IPS DF 6.9 (cell line): ENCODE measurements around the gene NECAB3.

Experiments used
- DNase-seq: peaks from one replicate; pipeline ENCODE4 v3.0.0-alpha.2; 2013; ENCODE audit warnings: low read depth, low spot score
- H3K27ac ChIP-seq: one replicate; pipeline ENCODE4 v1.5.1; 2013; ENCODE audit warnings: low read length, control low read depth
- H3K27me3 ChIP-seq: 2 replicates; pipeline ENCODE4 v1.6.1; 2013; ENCODE audit warnings: mild to moderate bottlenecking, low read length; ENCODE audit not compliant: control insufficient read depth, insufficient read depth
- H3K36me3 ChIP-seq: 2 replicates; pipeline ENCODE4 v1.6.1; 2013; ENCODE audit warnings: low read length; ENCODE audit not compliant: control insufficient read depth, insufficient read depth
- H3K4me1 ChIP-seq: 2 replicates; pipeline ENCODE4 v1.6.1; 2013; ENCODE audit warnings: low read length; ENCODE audit not compliant: control insufficient read depth, insufficient read depth
- H3K4me3 ChIP-seq: 2 replicates; pipeline ENCODE4 v1.5.1; 2013; ENCODE audit warnings: mild to moderate bottlenecking, low read length
- H3K9me3 ChIP-seq: 2 replicates; pipeline ENCODE4 v1.6.1; 2013; ENCODE audit warnings: low read length, inconsistent platforms; ENCODE audit not compliant: control insufficient read depth, insufficient read depth
- WGBS: extraction: QIAGEN DNeasy Blood & Tissue Kit; methylation state at CpG from one replicate; pipeline ENCODE4 v1.1.7; 2013; ENCODE audit warnings: mixed read lengths, missing lambda C conversion rate; ENCODE audit not compliant: insufficient read length, insufficient coverage; 5-methylcytosine and 5-hydroxymethylcytosine counted together

NECAB3 gene

GRCh38 chr20:33669873-33670640 is 4.2 kb downstream of the NECAB3 start:
- Histone ChIP-seq H3K4me3 (no peak overlapping the region), H3K4me1 (peaks cover 3% of the 10 kb centered on the region), H3K27ac (no peak overlapping the region), H3K27me3 (no peaks in the 10 kb centered on the region), H3K9me3 (no peaks in the 10 kb centered on the region), H3K36me3 (peaks cover 11% of the 10 kb centered on the region)
- no peak for DNase-seq
- WGBS = no CpG with 5 or more reads among the region's 13 CpGs

DNA sequence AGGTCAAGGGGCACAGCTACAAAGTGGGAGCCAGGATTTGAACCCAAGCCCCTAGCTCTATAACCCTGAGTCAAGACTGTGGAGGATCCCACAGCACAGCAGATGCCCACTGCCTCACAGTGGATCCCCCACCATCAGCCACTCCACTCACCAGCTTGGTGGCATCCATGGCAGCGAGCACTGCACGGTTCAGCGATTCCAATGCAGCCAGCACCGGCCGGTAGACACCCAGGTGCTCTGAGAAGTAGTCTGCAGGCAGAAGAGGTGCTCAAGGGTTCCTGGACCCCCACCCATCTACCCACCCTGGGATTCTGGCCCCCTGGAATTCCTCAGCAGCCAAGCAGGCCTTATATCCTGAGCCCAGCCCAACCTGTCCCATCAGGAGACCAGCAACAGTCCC is 5.0 kb downstream of the NECAB3 start:
- H3K27ac ChIP-seq = no peak overlapping the region
- no peaks in the 10 kb centered on the region for H3K9me3 ChIP-seq
- no peak overlapping the region for H3K4me3 ChIP-seq
- H3K4me1 ChIP-seq = peaks cover 3% of the 10 kb centered on the region
- WGBS = no CpG with 5 or more reads among the region's 5 CpGs
- no peak for DNase-seq
- peaks cover 11% of the 10 kb centered on the region for H3K36me3 ChIP-seq
- H3K27me3 ChIP-seq = no peaks in the 10 kb centered on the region

- Histone ChIP-seq H3K27me3 (no peaks in the 10 kb centered on the region), H3K9me3 (no peaks in the 10 kb centered on the region), H3K4me3 (no peak overlapping the region), H3K27ac (no peak overlapping the region), H3K36me3 (peaks cover 11% of the 10 kb centered on the region), H3K4me1 (peaks cover 3% of the 10 kb centered on the region)
- WGBS = no CpG with 5 or more reads among the region's 13 CpGs
- DNase-seq = no peak
These were observed 5.6 kb downstream of the NECAB3 start for GRCh38 chr20:33668466-33669155.

DNA sequence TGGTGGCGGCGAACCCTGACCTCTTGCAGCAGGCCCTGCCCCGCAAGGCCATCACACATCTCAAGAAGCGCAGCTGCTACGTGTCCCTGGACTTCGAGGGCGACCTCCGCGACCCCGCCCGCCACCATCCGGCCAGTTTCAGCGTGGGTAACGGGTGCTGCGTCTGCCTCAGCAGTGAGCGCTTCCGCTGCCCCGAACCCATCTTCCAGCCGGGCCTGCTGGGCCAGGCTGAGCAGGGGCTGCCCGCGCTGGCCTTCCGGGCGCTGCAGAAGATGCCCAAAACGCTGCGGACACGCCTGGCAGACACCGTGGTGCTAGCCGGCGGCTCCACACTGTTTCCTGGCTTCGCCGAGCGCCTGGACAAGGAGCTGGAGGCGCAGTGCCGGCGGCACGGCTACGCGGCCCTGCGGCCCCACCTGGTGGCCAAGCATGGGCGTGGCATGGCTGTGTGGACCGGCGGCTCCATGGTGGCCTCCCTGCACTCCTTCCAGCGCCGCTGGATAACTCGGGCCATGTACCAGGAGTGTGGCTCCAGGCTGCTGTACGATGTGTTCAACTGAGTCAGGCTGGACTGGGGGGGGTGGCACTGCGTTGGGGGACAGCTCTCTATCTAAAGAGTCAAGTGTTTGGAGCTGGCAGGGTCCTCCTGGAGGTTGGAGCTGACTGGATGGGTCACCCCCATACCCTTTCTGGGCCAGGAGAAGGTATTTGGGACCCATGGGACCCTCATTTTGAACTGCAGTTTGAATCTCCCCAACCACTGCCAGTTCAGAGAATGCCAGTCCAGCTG is 6.4 kb downstream of the NECAB3 start:
- no CpG with 5 or more reads among the region's 47 CpGs for WGBS
- H3K9me3 ChIP-seq = no peaks in the 10 kb centered on the region
- H3K4me1 ChIP-seq = no peaks in the 10 kb centered on the region; the same call in none of the 2 replicates
- no peak for DNase-seq
- H3K27me3 ChIP-seq = no peaks in the 10 kb centered on the region
- no peak overlapping the region for H3K4me3 ChIP-seq
- H3K27ac ChIP-seq = no peak overlapping the region
- peaks cover 11% of the 10 kb centered on the region for H3K36me3 ChIP-seq

DNA sequence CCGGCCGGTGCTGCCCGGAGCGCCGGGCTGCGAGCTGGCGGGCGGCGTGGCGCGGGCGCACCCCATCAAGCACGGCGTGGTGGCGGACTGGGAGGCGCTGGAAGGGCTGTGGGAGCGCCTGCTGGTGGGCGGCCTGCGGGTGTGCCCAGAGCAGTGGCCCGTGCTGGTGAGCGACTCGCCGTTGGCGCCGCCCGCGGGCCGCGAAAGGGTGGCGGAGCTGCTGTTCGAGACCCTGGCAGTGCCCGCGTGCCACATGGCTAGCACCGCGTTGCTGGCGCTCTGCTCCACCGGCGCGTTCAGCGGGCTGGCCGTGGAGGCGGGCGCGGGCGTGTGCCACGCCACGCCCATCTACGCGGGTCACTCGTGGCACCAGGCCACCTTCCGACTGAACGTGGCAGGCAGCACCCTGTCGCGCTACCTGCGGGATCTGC is 7.0 kb downstream of the NECAB3 start:
- no peaks in the 10 kb centered on the region for H3K9me3 ChIP-seq
- no CpG with 5 or more reads among the region's 55 CpGs for WGBS
- H3K36me3 ChIP-seq = peaks cover 11% of the 10 kb centered on the region
- no peak overlapping the region for H3K4me3 ChIP-seq
- DNase-seq = no peak
- H3K4me1 ChIP-seq = peaks cover 3% of the 10 kb centered on the region
- H3K27ac ChIP-seq = no peak overlapping the region
- no peaks in the 10 kb centered on the region for H3K27me3 ChIP-seq

- Histone ChIP-seq H3K4me1 (peaks cover 3% of the 10 kb centered on the region), H3K27me3 (no peaks in the 10 kb centered on the region), H3K4me3 (no peak within 1 kb of the TSS), H3K27ac (no peak within 1 kb of the TSS), H3K9me3 (no peaks in the 10 kb centered on the region), H3K36me3 (peaks cover 11% of the 10 kb centered on the region)
- no CpG with 5 or more reads among the region's 50 CpGs for WGBS
- DNase-seq = no peak
These were observed 7.7 kb downstream of the NECAB3 start, which contains the start of gene ACTL10 for GRCh38 chr20:33666293-33667244. Gene ACTL10, plus strand, starts transcription at chr20:33666943. Its CDS starts 555 bp downstream, at chr20:33667498.

DNA sequence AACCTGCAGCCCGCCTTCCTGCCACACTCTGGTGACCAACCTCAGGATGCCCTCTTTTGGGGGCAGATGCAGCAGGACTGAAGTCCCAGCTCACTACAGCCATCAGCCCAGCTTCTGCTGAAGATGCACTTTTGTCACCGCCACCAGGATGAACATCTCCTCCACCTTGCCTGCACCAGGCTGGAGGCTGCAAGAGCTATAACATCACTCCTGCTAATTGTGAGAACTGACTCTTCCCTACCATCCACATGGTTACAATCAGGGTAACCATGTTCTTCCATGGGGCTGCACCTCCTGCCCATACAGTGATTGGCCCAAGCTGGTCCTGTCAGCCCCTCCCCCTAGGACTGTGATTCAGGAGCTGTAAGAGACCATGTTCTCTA is 9.5 kb downstream of the NECAB3 start:
- no peak overlapping the region for H3K27ac ChIP-seq
- no peak overlapping the region for H3K4me3 ChIP-seq
- H3K36me3 ChIP-seq = peaks cover 6% of the 10 kb centered on the region; the same call in 1 of the 2 replicates
- no CpG with 5 or more reads among the region's 2 CpGs for WGBS
- peaks cover 3% of the 10 kb centered on the region for H3K4me1 ChIP-seq
- no peak for DNase-seq
- no peaks in the 10 kb centered on the region for H3K27me3 ChIP-seq
- no peaks in the 10 kb centered on the region for H3K9me3 ChIP-seq

GRCh38 chr20:33664085-33664761 is 10.0 kb downstream of the NECAB3 start:
- Histone ChIP-seq H3K4me3 (peak overlapping the region; percentile 68; the same call in 1 of the 2 replicates), H3K27me3 (no peaks in the 10 kb centered on the region), H3K9me3 (no peaks in the 10 kb centered on the region), H3K4me1 (peaks cover 3% of the 10 kb centered on the region), H3K27ac (no peak overlapping the region), H3K36me3 (peaks cover 6% of the 10 kb centered on the region; the same call in 1 of the 2 replicates)
- no peak for DNase-seq
- no CpG with 5 or more reads among the region's 9 CpGs for whole genome bisulfite sequencing
